CD4-positive, alpha-beta T cell treated with Interleukin-15 for 4 hours (primary cell): ENCODE results near the gene C1orf198.

Experiments
- DNase-seq: peaks from one replicate; pipeline ENCODE4 v3.0.0-alpha.2; 2020; ENCODE audit warnings: low spot score

C1orf198 gene

GRCh38 chr1:230833511-230833910 is 34.8 kb downstream of the C1orf198 start:
- no peak for DNase-seq

DNA sequence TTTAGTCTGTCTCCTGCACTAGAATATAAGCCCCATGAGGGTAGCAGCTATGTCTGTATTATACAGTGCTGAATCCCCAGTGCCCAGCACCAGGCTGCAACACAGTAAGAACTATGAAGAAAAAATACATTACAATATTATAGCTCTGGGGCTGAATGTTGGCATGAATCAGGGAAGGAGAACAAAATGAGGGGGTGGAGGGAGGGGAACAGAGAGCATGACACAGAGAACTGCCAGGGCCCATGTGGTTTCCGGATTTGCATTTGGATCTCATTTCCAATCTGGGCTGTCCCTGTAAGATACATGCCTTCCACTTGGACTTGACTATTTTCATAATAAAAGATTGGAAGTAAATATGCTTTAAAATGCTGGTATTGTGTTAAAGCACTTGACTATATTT is 35.8 kb downstream of the C1orf198 start:
- DNase-seq, result no peak

- DNase-seq, result no peak
Measured at GRCh38 chr1:230831771-230832170, 36.5 kb downstream of the C1orf198 start.

- DNase-seq, result no peak
Measured at GRCh38 chr1:230828421-230828820, 39.9 kb downstream of the C1orf198 start.

DNA sequence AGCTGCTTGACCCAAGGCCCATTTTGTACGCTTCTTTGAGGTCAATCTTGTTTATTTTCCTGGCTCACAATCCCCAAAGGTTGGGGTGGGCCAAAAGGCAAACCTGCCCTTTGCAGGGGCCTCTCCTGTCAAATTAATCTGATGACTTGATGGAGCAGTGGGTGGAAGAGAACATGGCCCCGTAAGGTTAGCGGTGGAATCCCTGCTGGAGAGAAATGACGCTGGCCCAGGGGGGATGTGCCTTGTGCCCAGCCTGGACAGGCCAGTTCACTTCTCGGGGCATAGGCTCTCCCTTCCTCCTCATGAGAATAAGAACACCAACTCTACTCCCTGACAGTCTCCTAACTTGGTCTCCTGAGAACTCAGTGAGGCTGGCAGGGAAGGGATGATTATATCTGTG is 40.5 kb downstream of the C1orf198 start:
- no peak for DNase-seq

DNA sequence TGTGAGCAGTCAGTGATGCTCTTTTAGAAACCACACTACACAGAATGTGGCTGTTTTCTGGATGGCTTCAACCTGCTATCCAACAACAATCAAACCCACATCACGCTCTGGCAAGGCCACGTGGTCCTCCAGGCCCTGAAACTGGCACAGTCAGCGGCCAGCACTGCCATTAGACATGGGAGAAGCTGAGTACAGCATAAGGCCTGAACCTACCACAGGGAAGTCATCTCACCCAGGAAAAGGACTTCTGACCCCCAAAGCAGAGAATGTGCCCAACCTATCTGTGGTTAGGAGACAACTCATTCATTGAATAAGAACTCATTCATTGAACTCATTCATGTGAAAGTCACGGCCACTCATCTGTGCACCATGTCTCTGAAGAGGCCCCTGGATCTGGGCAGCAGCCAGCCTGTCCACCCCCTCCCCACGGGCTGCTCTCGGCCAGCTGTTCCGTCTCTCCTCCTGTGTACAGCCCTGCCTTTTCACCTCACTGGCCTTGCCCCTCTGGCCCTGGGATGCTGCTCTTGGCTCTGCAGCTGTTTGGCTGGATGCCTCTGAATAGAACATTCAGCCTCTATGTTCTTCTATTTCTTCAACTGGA is 41.1 kb downstream of the C1orf198 start:
- no peak for DNase-seq

GRCh38 chr1:230826166-230826875 is 42.0 kb downstream of the C1orf198 start:
- no peak for DNase-seq

DNA sequence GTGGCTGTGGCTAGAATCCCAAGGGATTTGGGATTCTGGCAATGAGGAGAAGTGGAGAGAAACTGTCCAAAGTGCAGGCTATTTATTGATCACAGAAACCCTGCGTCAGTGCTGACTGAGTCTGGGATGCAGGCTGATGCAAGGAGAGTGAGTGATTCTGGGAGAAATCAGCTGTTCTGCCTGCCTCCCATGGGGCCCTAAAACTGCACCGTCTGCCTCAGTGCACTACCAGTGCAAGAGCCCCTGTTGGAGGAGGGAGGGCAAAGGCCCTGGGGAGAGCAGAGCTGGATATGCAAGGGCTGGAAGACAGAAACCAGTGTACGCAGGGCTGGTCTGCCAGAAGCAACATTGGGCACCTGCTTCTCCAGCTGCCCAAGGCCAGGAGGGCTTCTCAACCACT is 42.6 kb downstream of the C1orf198 start:
- DNase-seq, result no peak

GRCh38 chr1:230824919-230825721 is 43.2 kb downstream of the C1orf198 start:
- no peak for DNase-seq

GRCh38 chr1:230824551-230824918 is 43.8 kb downstream of the C1orf198 start:
- DNase-seq, result no peak

DNA sequence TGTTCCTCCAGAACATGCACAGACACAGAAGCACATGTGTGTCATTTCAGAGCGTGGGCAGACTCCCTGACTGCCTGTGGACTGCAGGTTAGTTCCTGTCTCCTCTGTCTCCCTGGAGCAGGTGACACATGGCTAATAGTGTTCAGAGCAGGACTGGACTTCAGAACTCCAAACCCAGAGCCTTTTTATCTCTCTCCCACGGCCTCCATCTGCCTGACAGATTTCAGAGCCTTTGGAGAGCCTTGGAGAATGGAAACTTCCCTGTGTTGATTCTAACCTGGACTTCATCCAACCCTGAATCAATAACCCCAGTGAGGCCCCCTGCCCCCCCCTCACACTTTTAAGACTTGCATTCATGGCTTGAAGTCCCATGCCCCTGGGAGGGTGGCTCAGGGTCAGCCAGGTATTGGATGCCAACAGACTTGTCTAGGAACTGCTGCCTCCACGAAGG is 44.4 kb downstream of the C1orf198 start:
- no peak for DNase-seq

DNA sequence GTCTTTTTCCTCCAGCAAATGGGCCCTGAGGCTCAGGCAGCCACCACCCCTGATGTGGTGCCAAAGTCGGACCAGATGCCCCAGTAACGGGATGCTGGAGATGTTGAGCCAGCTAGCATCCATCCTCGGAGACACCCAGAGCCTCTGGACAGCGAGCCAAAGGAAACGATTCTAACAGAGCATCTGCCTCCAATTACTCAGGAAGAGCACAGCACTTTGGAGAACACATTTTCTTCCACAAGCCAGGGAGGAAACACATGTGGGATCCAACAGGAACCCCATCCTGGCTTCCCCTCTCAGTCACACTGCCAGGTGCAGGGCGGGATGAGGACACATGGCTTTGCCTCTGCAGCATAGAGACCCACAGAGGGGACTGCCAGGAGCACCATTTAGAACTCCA is 44.9 kb downstream of the C1orf198 start:
- no peak for DNase-seq

DNA sequence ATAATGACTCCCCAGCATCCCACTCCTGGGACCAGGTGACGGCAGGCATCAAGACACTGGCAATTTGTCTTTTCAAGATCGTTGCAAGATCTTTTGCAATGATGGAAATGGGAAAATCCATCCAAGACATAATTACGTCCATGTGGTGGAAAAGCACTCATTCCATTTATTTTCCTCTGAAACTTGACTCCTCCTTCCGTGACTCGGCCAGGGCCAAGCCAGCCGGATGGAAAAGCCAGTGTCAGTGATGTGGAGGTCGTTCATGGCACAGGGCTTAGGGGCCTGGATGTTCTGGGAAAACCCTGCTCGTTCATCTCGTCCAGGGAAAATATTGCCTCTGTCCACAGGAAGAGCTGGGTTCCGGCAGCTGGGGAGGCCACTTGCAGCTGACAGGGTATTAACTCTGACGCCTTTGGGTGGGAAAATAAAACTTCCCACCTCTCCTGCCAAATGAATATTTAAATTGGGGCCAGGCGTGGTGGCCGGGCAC is 46.2 kb downstream of the C1orf198 start:
- DNase-seq, result no peak

DNA sequence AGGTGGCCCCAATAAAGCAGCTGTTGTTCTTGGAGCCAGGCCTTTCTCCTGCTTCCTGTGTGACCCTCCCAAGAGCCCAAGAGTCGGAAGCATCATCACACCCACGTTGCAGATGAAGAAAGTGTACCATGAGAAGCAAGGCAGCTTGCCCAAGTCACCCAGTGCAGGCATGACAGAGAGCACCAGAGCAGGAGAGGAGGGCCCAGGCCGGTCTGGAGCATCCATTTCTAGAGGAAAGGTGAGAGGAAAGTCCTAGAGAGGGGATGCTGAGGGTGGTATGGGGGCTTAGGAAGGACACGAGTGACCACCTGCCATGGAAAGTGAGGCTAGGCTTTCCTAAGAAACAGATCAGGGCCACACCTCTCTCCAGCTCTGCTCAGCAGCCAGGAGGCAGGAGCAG is 47.0 kb downstream of the C1orf198 start:
- DNase-seq, result no peak

- DNase-seq, result no peak
Measured at GRCh38 chr1:230820568-230820967, 47.8 kb downstream of the C1orf198 start.

DNA sequence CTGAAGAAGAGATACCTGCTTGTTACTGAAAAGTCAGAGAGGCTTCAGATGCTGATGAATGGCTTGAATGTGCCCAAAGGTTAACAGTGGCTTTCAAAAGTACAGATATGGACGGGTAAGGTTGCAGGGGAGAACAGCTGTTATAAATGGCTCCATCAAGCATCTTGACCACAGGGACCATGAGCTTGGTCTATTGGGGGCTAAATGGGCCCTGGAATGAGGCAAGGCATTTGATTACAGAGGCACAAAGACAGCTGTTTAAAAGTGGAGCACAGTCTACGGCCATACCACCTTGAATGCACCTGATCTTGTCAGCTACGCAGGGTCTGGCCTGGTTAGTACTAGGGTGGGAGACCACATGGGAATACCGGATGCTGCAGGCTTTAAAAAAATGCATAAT is 48.3 kb downstream of the C1orf198 start:
- no peak for DNase-seq

DNA sequence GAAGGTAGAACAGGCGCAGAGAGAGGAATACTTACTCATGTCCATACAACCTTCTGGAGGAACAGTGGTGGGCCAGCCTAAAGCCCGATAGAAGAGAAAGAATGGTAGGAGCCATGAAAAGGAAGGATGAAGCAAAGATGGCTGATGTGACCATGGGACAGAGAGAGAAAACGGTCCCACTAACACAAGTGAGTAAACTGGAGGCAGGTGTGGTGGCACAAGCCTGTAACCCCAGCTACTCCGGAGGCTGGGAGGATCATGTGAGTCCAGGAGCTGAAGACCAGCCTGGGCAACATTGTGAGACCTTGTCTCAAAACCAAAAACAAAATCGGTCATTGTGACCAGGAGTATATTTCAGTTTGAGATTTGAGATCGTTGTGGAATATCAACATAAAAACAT is 49.4 kb downstream of the C1orf198 start:
- DNase-seq, result no peak

- DNase-seq, result no peak
Measured at GRCh38 chr1:230818367-230818766, 50.0 kb downstream of the C1orf198 start.

- DNase-seq, result no peak
Measured at GRCh38 chr1:230816018-230816417, 52.3 kb downstream of the C1orf198 start.

- no peak for DNase-seq
Measured at GRCh38 chr1:230814949-230815692, 53.2 kb downstream of the C1orf198 start.

DNA sequence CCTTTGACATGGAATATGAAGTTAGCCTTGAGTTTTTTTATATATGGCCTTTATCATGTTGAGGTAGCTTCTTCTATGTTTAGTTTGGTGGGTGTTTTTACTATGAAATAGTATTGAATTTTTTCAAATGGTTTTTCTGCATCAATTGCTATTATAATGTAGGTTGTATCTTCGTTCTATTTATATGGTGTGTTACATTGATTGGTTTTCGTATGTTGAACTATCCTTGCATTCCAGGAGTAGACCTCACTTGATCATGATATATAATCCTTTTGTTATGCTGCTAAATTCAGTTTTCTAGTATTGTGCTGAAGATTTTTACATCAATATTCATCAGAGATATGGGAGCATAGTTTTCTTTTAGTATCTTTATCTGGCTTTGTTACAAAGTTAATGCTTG is 55.8 kb downstream of the C1orf198 start:
- DNase-seq, result no peak

GRCh38 chr1:230809256-230809990 is 58.9 kb downstream of the C1orf198 start:
- no peak for DNase-seq
